H1 (cell line): ENCODE data around the gene SESN1. TPM values are rescaled to one million over a fixed set of nuclear protein-coding genes. Genes with fewer than 3 reads are reported as not detected.

Experiments
- KDM4A ChIP-seq: IDR thresholded peaks from one replicate; pipeline ENCODE4 v1.7.1; 2012; ENCODE audit warnings: low read depth, mild to moderate bottlenecking, moderate library complexity, low read length, inconsistent platforms; ENCODE audit not compliant: severe bottlenecking
- TEAD4 ChIP-seq: IDR thresholded peaks from 2 replicates; pipeline ENCODE4 v1.6.1; 2012; ENCODE audit warnings: low read depth, low read length, inconsistent platforms, mixed read lengths
- polyA plus RNA-seq, 7 experiments: library from polyadenylated mRNA; depleted of rRNA in 3 of 7; stranded (reverse) in 5 of 7; unstranded in 2 of 7; fragments of >200 nt in 5 of 7; fragments of 200-250 nt in 2 of 7; gene quantifications; 1 replicate in 5 of 7; 2 replicates in 1 of 7; 4 replicates in 1 of 7; pipeline versions ENCODE4 v1.2.1 to v1.2.3, GENCODE V29; 2011 to 2013; ENCODE audit warnings: missing spikeins in 2 of 7, mixed read lengths in 2 of 7
- total RNA-seq: library from RNA; stranded (reverse); fragmentation: NEBNext Ultra II Directional; extraction: Animal tissue kit (Norgen Biotek cat#: 25700); gene quantifications from 2 replicates; pipeline ENCODE4 v1.2.1, GENCODE V29; 2021

SESN1 gene
- total and polyA plus RNA-seq, 2 of the 8 experiments (the other 6 are each of a cell fraction or from before 2014, with no cell fraction given) = 12.8 to 15.6 TPM

DNA sequence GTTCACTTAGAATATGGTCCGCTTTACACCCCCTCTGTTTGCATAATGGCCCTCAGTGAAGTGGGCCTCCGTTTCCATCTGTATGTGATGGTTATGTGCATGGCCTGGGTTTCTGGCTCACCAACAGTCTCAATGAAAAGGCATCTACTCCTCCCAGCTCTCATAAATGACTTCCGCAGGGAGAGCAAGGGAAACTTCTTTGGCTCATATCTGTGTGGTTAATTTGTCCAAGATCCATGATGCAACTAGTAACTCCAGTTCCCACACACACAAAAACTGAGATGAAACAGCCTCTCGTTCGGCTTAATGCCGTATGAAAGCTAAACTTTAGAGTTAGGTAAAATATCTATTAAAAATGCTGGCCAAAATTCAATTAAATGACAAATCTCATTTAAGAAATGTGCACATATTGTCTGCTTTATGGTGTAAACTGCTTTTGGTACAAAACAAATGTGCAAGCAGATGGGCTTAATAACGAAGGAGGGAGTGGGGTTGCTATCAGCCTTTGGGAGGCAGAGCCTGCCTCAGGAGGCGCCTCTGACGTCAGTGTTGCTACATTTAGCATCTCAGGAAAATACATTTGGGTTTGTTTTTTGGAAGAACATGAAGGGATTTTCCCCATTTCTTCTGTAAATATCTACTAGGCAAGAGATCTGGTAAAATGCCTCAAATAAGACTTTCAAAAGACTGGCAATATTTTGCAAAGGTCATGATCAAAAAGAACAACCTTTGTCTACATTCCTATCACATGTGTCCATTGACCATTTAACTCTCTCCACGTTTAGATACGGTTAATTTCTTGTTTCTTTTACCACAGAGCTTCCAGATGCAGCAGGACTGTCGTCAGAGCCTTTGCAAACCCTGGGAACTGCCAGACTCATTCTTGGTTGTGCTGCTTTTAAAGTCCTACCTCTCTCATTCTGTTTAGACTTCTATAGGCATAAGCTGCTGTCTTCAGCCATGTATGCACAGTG lies 149.7 kb downstream of the SESN1 start (continued):
- TF ChIP-seq TEAD4 (no peak), KDM4A (no peak)
- TF ChIP-seq, all 59 proteins: peak for 0
